ENCODE data around the gene COL18A1. TPM values are rescaled to one million over a fixed set of nuclear protein-coding genes. Genes with fewer than 3 reads are reported as not detected.

Gene COL18A1
- polyA plus RNA-seq, 3 donors, result 0.80 to 4.1 (median 1.1) TPM

- Mint-ChIP-seq H3K4me1 (no peaks in the 10 kb centered on the region), H3K27ac (no peak overlapping the region), H3K27me3 (ENCODE audit: low read depth in 3 of 3) (peaks cover 5 to 8% (median 7%) of the 10 kb centered on the region in 3 donors), H3K36me3 (no peaks in the 10 kb centered on the region), H3K4me3 (no peak overlapping the region), H3K9me3 (peaks cover 3 to 23% (median 9%) of the 10 kb centered on the region in 7 donors)
- Histone ChIP-seq H3K36me3 (replicated peaks in 1 of 2; ENCODE audit: control insufficient read depth in 1 of 2, insufficient read depth in 2 of 2, low read length in 2 of 2) (no peaks in the 10 kb centered on the region), H3K4me3 (replicated peaks in 1 of 3; ENCODE audit: low read depth in 2 of 3, low read length in 3 of 3) (no peak overlapping the region), H3K27me3 (ENCODE audit: control insufficient read depth in 2 of 2, insufficient read depth in 2 of 2, low read length in 2 of 2) (no peaks in the 10 kb centered on the region), H3K9ac (ENCODE audit: insufficient read depth, low read length, poor library complexity, severe bottlenecking) (no peak overlapping the region), H2AFZ (ENCODE audit: insufficient read depth, low read depth, low read length, poor library complexity, severe bottlenecking) (no peak overlapping the region), H3K79me2 (ENCODE audit: insufficient read depth, low read length) (no peaks in the 10 kb centered on the region), H3K9me3 (replicated peaks in 1 of 2; ENCODE audit: control insufficient read depth in 1 of 2, insufficient read depth in 1 of 2, low read length in 2 of 2) (peaks cover 8 to 9% of the 10 kb centered on the region in 2 donors), H3K27ac (ENCODE audit: low read depth in 1 of 2, low read length in 2 of 2) (no peak overlapping the region), H3K4me1 (ENCODE audit: control insufficient read depth in 1 of 2, insufficient read depth in 2 of 2, low read length in 2 of 2) (no peaks in the 10 kb centered on the region), H4K20me1 (ENCODE audit: insufficient read depth, low read length) (no peaks in the 10 kb centered on the region), H3K4me2 (replicated peaks; ENCODE audit: extremely low read depth, low read length, poor library complexity, severe bottlenecking) (no peak overlapping the region)
- TF ChIP-seq, protein P1, sequence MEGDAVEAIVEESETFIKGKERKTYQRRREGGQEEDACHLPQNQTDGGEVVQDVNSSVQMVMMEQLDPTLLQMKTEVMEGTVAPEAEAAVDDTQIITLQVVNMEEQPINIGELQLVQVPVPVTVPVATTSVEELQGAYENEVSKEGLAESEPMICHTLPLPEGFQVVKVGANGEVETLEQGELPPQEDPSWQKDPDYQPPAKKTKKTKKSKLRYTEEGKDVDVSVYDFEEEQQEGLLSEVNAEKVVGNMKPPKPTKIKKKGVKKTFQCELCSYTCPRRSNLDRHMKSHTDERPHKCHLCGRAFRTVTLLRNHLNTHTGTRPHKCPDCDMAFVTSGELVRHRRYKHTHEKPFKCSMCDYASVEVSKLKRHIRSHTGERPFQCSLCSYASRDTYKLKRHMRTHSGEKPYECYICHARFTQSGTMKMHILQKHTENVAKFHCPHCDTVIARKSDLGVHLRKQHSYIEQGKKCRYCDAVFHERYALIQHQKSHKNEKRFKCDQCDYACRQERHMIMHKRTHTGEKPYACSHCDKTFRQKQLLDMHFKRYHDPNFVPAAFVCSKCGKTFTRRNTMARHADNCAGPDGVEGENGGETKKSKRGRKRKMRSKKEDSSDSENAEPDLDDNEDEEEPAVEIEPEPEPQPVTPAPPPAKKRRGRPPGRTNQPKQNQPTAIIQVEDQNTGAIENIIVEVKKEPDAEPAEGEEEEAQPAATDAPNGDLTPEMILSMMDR (IDR thresholded peaks at IDR 0.05), result no peak
- WGBS (ENCODE audit: insufficient coverage), result 98% methylated on average over 20 of the region's 20 CpGs
- intact Hi-C loops (cut with micrococcal nuclease), result no loop called here
- DNase-seq, result no peak
Observed at GRCh38 chr21:45448283-45448809, 43.4 kb downstream of the COL18A1 start.

GRCh38 chr21:45448810-45449657 is 44.1 kb downstream of the COL18A1 start:
- H3K4me2 ChIP-seq (replicated peaks; ENCODE audit: extremely low read depth, low read length, poor library complexity, severe bottlenecking), result no peak overlapping the region
- H4K20me1 ChIP-seq (ENCODE audit: insufficient read depth, low read length), result no peaks in the 10 kb centered on the region
- intact Hi-C loops (cut with micrococcal nuclease), result no loop called here
- no peak overlapping the region for H2AFZ ChIP-seq (ENCODE audit: insufficient read depth, low read depth, low read length, poor library complexity, severe bottlenecking)
- peaks cover 9 to 11% of the 10 kb centered on the region in 2 donors for H3K9me3 ChIP-seq (replicated peaks in 1 of 2; ENCODE audit: control insufficient read depth in 1 of 2, insufficient read depth in 1 of 2, low read length in 2 of 2)
- no peaks in the 10 kb centered on the region for H3K4me1 ChIP-seq (ENCODE audit: control insufficient read depth in 1 of 2, insufficient read depth in 2 of 2, low read length in 2 of 2)
- H3K27me3 ChIP-seq (ENCODE audit: control insufficient read depth in 2 of 2, insufficient read depth in 2 of 2, low read length in 2 of 2), result no peaks in the 10 kb centered on the region
- no peaks in the 10 kb centered on the region for H3K36me3 ChIP-seq (replicated peaks in 1 of 2; ENCODE audit: control insufficient read depth in 1 of 2, insufficient read depth in 2 of 2, low read length in 2 of 2)
- Mint-ChIP-seq H3K36me3 (no peaks in the 10 kb centered on the region), H3K4me1 (no peaks in the 10 kb centered on the region), H3K9me3 (peaks cover 1 to 25% (median 9%) of the 10 kb centered on the region in 7 donors), H3K4me3 (no peak overlapping the region), H3K27ac (peak overlapping the region in 1 of 7 donors; percentile 57), H3K27me3 (ENCODE audit: low read depth in 3 of 3) (peaks cover 5 to 8% (median 7%) of the 10 kb centered on the region in 3 donors)
- no peak overlapping the region for H3K4me3 ChIP-seq (replicated peaks in 1 of 3; ENCODE audit: low read depth in 2 of 3, low read length in 3 of 3)
- DNase-seq, result no peak
- no peak overlapping the region for H3K9ac ChIP-seq (ENCODE audit: insufficient read depth, low read length, poor library complexity, severe bottlenecking)
- TF ChIP-seq, protein P1 (IDR thresholded peaks at IDR 0.05), result no peak
- H3K79me2 ChIP-seq (ENCODE audit: insufficient read depth, low read length), result no peaks in the 10 kb centered on the region
- 92% methylated on average over 13 of the region's 28 CpGs for WGBS (ENCODE audit: insufficient coverage)
- H3K27ac ChIP-seq (ENCODE audit: low read depth in 1 of 2, low read length in 2 of 2), result no peak overlapping the region

All from CD14-positive monocyte (primary cell).